HUDEP-2 (cell line): ENCODE results near the gene TUFM.
"Not testable (repeated sequence)": the region's sequence is repeated elsewhere in the genome, so short reads cannot be mapped to it uniquely, and the experiment has no call there.

Source experiments
- DNase-seq, 76 experiments: peaks; one replicate each; lab custom pipeline; 2025; ENCODE audit not compliant: unreplicated experiment in 76 of 76; lab: John Stamatoyannopoulos, UW

The TUFM gene

DNA sequence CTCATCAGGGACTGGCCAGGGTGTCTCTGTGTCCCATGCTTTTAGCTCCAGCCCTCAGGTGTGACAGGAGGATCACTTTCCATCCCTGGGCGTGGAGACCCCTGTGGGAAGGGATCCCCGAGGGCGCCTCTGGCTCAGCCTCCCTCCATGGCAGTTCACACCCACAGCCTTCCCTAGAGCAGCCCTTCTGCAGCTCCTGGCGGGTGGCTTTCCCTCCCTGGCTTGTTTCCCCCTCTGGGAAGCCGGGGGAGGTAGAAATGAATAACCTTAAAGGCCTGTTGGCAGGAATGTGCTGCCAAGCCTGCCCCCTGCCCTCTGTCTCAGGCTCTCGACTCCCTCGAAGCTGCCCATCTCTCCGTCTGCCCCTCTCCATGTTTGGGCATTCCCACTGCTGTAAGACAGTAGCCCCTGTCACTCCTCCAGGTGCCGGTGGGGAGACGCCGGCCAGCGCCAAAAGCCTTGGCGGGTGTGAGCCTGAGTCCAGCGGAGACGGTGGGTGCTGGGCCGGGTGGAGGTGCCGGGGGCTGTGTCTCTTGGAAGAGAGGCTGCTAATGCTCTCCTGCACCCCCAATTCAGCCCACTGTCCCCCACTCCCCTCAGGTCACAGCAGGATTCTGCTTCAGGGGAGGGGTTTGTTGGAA lies 30.0 kb upstream of the TUFM start:
- DNase-seq = no peak

DNA sequence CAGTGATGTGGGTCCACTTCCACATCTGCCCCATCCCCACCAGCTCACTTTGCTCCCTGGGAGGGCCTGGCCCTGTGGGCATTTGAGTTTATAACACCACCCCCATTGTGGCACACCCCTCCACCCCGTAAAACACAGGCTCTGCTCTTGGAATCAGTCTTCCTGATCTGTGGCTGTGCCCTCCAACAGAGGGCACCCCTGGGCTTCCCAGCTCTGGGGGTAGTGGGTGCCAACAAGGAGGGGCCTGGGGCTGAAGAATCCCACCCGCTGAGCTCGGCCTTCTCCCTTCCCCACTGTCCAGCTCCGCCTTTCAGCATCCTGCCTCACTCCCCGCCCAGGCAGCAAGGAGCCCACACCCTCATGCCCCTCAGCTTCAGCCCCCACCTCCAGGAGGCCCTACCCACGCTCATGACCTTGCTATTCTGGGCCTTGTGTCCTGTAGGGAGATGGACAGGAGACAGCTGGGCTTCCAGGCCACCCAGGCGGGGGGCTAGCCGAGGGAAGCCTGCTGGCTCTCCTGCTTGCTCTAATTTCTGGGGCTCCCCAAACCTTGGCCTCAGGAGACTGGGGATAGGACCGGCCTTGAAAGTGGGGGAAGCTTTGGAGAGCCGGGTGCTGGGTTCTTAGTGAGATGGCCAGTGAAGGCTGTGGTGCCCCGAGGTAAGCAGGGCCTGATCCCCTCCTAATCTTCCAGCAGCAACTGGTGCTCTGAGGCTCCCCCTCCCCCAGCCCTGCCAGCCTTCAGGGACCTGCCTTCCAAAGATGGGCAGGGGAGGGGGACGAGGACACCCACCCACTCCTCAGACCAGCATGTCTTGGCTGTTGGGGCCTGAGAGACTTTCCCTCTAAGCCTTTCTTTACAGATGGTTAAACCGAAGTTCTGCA lies 29.2 kb upstream of the TUFM start:
- no peak for DNase-seq

DNA sequence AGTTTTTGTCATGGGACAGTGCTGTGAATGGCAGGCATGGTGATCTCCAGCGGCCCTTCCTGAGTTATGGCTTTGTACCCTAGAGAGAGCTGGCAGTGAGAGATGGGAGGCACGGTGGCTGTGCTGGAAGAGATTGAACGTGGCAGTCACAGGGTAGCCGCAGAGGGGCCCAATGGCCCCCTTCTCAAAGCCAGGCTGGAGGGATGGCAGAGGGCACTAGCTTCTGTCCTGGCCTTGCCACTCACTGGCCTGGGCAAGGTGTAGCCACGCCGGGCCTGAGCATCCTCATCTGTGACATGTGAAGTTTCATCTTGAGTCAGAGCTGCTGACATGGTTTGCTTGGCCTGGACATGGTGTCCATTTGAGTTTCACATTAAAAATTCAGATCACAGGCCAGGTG lies 28.3 kb upstream of the TUFM start:
- no peak for DNase-seq

DNA sequence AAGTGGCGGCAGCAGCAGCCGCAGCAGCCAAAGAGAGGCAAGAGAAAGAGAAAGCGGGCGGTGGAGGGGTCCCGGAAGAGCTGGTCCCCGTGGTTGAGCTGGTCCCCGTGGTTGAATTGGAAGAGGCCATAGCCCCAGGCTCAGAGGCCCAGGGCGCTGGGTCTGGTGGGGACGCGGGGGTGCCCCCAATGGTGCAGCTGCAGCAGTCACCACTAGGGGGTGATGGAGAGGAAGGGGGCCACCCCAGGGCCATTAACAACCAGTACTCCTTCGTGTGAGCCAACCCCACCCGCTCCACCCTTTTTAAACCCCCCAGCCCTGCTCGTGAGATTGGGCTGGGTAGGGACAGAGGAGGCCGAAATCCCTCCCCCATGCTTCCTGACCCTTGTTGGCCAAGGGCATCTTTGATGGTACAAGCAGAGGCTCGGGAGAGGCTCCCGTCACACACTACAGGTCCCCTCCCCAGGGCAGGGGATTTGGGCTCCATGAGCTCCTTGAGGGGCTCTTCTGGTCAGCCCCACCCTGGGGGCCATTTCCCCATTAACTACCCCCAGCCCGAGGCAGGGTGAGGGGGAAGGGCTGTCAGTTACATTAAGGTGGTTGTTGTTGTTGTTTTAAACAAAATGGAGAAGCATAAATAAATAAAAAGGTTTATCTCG lies 27.5 kb upstream of the TUFM start:
- peak in 44 of 76 experiments; percentile 2 to 62 (median 24) for DNase-seq

DNA sequence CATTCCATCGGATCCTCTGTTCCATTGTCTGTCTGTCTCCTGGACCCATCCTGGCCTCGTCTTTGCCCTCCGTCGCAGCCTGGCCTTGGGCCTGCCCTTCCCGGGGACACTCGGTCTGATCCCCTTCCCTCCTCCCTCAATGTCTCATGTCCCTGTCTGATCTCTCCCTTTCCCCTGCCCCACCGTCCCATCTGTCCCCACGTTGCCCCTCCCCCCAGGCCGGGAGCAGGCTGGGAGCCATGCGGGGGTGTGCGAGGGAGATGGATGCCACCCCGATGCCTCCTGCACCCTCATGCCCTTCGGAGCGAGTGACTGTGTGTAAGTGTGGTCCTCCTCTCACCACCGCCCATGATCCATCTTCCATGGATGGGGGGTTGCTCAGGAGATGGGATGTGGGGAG lies 26.8 kb upstream of the TUFM start:
- no peak for DNase-seq

DNA sequence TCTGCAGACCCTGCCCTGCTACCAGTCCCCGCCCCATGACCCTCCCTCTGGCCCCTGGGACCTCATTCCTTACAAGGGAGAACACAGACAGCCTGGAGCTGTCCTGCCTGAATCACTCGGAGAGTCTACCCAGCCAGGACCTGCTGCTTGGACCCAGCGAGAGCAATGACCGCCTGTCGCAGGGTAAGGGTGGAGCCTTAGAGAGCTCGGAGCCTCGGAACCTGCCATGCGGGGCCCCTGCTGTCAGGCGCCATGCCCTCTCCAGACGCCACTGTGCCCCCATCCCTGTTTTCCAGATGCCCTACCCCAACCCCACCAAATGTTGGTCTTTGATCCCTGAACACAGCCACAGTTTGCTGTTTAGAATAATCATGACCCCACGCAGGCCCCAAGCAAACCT lies 23.1 kb upstream of the TUFM start:
- no peak for DNase-seq

DNA sequence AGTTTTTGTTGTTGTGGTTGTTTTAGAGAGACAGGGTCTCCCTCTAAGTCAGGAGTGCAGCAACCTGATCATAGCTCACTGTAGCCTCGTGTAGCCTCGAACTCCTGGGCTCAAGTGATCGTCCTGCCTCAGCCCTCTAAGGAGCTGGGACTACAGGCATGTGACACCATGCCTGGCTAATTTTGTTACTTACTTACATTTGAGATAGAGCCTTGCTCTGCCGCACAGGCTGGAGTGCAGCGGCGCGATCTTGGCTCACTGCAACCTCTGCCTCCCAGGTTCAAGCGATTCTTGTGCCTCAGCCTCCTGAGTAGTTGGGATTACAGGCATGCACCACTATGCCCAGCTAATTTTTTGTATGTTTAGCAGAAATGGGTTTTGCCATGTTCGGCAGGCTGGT lies 21.5 kb upstream of the TUFM start:
- DNase-seq = not testable (repeated sequence)

DNA sequence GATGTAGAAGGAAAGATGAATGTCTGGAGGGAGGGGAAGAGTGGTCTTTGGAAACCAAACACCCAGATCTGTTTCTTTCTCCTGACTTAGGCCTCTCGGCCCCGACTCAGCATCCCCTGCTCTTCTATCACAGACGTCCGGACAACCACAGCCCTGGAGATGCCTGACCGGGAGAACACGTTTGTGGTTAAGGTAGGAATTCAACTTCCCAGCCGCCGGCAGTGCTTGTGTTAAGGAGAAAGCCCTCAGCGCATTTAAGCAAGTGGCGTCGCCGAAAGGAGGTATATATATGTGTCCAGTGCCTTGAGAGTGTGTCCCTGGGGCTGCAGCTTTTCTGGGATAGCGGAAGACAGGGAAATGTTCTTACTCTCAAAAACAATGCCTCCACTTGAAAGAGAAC lies 21.1 kb upstream of the TUFM start:
- DNase-seq = no peak

DNA sequence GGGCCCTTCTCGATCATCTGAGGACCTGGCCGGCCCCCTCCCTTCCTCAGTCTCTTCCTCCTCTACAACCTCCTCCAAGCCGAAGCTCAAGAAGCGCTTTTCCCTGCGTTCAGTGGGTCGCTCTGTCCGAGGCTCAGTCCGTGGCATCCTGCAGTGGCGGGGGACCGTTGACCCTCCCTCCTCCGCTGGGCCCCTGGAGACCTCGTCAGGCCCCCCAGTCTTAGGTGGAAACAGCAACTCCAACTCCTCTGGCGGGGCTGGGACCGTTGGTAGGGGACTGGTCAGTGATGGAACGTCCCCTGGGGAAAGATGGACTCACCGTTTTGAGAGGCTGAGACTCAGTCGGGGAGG lies 20.3 kb upstream of the TUFM start:
- no peak for DNase-seq

DNA sequence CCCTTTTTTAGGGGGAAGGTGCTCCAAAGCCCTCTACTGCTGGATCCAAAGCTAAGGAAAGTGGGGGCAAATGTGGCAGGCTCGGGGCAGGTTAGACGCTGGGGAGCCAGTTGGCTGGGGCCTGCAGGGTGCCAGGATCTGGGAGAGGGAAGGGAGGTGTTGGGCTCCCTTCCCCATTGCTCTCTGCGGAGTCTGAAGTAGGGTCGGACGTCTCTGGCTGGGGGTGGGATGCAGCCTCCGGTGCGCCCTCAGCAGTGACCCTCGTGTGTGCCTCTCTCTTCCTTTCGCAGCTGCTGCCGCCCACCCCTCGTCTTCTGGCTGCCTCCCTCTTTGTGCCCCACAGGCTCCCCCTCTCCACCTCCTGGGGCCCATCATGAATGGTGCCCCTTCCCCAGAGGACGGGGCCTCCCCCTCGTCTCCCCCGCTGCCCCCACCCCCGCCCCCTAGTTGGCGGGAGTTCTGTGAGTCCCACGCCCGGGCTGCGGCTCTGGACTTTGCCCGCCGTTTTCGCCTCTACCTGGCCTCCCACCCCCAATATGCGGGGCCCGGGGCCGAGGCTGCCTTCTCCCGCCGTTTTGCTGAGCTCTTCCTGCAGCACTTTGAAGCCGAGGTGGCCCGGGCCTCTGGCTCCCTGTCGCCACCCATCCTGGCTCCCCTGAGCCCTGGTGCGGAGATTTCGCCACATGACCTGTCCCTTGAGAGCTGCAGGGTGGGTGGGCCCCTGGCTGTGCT lies 19.7 kb upstream of the TUFM start:
- DNase-seq = no peak

DNA sequence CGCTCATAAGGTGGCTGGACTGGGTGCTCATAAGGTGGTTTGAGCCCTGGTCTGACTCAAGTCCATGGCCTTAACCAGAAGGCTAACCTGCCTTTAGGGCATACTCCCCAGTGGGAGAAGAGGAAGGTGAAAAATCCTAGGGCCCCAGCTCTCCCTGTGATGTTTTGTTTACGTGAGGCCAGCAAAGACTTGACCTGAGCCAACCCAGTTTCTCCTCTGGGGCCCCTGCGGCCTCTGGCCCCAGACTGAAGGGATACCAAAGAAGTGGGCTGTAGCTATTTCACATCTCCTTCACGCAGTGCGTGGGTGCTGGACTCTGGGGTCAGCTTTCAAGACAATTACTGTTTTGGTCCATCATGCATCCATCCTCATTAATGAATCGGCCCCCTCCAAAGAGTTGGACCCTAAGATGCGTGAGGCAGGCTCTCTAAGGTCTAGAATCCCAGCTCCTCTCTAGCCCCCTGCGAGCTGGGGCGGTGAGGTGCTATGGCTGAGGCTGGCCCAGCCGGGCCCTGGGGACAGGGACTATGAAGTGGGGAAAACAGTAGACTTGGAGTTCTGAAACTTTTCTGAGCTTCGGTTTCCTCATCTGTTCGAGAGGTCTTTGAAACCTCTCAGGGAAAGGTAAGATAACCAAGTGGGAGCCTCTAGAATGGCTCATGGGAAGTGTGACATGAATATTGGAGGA lies 19.0 kb upstream of the TUFM start:
- no peak for DNase-seq

DNA sequence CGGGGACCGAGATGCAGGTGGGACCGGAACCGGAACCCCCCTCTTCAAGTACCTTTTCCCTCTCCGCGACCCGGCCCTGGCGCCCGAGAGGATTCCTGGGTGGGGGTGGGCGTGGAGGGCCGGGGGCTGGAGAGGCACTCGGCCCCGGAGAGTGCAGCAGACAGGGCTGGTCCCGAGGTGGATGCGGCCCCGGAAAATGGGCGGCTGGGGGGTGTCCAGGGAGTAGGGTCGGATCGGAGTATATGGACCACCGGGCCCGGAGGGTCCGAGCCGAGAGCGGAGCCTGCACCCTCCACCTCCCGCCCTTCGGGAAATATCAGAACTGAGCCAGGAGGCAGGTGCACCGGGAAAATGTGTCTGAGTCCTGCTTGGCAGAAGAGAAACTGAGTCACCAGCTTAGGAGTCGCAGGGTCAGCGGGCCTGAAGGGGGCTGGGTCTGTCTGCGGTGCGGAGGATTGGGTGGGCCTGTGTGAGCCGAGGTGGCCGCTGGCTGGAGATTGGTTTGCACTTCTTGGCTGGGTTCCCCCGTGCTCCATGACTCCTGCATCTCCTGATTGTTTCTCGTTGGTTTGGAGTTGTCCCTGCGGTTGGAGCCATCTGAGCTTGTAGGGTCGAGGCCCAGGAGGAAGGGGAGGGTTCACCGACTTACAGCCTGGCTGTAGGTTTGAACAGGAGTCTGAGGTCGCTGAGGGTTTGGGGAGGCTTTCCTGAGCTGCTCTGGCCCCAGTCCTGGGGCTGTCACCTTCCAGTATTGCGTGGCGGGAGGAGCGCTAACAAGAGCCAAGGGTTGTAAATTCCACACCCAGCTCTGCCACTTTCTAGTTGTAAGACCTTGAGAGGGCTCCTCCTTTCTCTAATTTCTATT lies 18.0 kb upstream of the TUFM start:
- DNase-seq = peak in 3 of 76 experiments; percentile 4 to 9 (median 6)

DNA sequence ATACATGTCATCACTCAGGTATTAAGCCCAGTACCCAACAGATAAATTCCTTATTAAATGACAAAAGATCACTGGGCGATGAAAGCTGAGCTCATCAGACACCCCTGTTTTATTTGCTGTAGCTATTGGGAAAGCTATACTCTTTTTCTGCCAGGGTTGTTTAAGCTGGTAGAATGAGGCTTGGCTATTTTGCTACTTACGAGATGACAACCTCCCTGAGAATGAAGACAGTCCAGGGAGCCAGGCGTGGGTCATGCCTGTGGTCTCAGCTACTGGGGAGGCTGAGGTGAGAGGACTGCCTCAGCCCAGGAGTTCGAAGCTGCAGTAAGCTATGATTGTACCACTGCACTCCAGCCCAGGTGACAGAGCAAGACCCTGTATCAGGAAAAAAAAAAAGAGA lies 13.2 kb upstream of the TUFM start:
- DNase-seq = no peak

DNA sequence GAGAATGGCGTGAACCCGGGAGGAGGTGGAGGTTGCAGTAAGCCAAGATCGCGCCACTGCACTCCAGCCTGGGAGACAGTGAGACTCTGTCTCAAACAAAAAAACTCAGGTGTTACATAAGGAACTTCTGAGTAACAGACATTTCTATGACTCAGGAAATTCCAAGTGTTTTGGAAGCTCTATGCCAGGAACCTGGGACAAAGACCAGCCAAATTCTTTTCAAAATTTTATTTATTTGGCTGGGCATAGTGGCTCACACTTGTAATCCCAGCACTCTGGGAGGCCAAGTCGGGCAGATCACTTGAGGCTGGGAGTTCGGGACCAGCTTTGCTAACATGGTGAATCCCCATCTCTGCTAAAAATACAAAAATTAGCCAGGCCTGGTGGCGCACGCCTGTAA lies 12.3 kb upstream of the TUFM start:
- no peak for DNase-seq

DNA sequence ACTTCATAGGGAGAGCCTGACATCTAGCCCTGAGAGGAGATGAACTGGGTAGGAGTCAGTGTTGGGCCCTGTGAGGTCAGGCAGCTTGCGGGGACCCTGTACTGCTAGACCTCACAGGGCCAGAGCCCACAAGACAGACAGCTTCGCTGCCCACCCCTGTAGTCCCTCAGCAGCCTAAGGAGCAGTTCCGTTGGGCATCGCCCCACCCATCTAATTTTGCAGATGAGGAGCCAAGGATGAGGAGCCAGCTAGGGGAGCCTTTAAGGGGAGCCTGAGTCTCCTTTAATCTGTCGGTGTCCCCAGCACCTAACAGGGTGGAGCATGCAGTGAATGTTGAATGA lies 755 bp upstream of the TUFM start:
- DNase-seq = peak in 3 of 76 experiments; percentile 9 to 39 (median 16)

DNA sequence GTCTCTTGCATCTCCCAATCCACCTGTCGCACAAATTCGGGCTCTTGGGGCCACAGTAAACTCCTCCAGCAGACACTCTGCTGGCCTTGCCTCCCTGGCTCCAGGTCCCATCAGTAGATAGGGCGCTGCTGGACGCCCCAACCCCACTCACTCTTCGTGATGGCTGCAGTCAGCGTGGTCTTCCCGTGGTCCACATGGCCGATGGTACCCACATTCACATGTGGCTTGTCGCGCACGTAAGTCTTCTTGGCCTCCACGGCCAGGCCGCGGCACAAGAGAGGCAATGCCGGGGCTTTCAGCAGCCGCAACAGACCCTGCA lies 428 bp downstream of the TUFM start:
- DNase-seq = peak in 1 of 76 experiments; percentile 26

DNA sequence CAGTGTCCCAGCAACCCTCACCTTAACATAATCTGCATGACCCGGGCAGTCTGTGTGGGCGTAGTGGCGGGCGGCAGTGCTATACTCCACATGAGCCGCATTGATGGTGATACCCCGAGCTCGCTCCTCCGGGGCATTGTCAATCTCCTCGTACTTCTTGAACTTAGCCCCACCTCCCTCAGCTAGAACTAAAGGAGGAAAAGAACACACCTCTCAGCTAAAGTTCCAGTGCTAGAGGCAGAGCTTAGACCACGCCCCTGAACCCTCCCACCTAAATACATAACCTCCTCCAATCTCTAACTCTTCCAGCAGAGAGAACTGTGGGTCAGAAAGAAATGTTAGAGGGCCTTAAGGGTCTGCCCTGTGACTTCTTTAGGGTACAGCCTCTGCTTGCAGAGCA lies 855 bp downstream of the TUFM start:
- DNase-seq = peak in 65 of 76 experiments; percentile 4 to 84 (median 46)

DNA sequence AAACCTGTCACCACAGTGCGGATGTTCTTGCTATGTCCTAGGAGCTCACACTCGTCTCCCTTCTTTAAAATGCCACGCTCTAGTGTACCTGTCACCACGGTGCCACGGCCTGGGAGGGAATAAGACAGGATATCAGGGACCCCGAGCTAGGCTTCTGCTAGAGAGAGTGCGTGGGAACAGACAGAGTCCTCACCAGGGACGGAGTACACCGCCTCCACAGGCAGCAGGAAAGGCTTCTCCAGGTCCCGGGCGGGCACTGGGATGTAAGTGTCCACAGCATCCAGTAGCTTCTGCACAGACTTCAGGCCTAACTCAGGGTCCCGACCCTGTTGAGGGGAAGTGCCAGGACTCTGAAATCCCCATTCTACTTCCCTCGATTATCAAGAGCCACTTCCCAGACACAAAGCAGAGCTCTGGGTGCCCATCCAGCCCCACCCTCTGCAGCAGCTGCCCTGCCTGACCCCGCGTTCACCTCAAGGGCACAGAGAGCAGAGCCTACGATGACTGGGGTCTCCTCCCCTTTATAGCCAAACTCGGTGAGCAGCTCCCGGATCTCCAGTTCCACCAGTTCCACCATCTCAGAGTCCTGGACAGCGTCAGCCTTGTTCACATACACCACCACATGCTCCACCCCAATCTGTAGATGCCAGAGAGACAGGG lies 1.8 kb downstream of the TUFM start:
- no peak for DNase-seq

DNA sequence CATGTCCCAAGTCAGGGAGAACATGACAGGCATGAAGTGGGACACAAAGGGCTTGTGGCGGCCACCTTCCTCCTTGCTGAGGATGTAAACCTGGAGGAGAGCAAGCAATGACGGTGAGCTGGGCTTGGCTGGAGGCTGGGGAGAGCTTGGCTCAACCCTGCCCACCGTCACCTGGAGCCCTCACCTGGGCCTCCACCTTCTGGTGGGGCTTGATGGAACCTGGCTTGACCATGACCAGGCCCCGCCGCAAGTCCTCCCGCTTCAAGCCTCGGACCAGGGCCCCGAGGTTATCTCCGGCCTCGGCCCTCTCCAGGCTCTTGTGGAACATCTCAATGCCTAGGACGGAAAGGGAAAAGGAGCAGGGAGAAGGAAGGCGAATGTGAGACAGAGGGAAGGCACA lies 2.4 kb downstream of the TUFM start:
- DNase-seq = no peak
